Measurements from ENCODE around the gene WWTR1. TPM values are rescaled to one million over a fixed set of nuclear protein-coding genes. Genes with fewer than 3 reads are reported as not detected.

Gene WWTR1
- total RNA-seq, 1 experiment from 2014 or later, result 25.5 TPM

- TF ChIP-seq AR (CRISPR knock-in tag; IDR thresholded peaks at IDR 0.05) (no peak), IRF1 (CRISPR knock-in tag; IDR thresholded peaks at IDR 0.05) (no peak), PREB (CRISPR knock-in tag; IDR thresholded peaks at IDR 0.05; ENCODE audit: borderline replicate concordance) (no peak), STAT6 (CRISPR knock-in tag; conservative IDR thresholded peaks at IDR 0.05; ENCODE audit: low read depth) (no peak), ZNF219 (CRISPR knock-in tag; IDR thresholded peaks at IDR 0.05; ENCODE audit: borderline replicate concordance) (no peak), NR1H2 (CRISPR knock-in tag; IDR thresholded peaks at IDR 0.05) (no peak), FOXK1 (CRISPR knock-in tag; IDR thresholded peaks at IDR 0.05) (no peak)
- TF ChIP-seq, protein P1, sequence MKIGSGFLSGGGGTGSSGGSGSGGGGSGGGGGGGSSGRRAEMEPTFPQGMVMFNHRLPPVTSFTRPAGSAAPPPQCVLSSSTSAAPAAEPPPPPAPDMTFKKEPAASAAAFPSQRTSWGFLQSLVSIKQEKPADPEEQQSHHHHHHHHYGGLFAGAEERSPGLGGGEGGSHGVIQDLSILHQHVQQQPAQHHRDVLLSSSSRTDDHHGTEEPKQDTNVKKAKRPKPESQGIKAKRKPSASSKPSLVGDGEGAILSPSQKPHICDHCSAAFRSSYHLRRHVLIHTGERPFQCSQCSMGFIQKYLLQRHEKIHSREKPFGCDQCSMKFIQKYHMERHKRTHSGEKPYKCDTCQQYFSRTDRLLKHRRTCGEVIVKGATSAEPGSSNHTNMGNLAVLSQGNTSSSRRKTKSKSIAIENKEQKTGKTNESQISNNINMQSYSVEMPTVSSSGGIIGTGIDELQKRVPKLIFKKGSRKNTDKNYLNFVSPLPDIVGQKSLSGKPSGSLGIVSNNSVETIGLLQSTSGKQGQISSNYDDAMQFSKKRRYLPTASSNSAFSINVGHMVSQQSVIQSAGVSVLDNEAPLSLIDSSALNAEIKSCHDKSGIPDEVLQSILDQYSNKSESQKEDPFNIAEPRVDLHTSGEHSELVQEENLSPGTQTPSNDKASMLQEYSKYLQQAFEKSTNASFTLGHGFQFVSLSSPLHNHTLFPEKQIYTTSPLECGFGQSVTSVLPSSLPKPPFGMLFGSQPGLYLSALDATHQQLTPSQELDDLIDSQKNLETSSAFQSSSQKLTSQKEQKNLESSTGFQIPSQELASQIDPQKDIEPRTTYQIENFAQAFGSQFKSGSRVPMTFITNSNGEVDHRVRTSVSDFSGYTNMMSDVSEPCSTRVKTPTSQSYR (CRISPR knock-in tag; IDR thresholded peaks at IDR 0.05), result no peak
- TF ChIP-seq, protein P2, sequence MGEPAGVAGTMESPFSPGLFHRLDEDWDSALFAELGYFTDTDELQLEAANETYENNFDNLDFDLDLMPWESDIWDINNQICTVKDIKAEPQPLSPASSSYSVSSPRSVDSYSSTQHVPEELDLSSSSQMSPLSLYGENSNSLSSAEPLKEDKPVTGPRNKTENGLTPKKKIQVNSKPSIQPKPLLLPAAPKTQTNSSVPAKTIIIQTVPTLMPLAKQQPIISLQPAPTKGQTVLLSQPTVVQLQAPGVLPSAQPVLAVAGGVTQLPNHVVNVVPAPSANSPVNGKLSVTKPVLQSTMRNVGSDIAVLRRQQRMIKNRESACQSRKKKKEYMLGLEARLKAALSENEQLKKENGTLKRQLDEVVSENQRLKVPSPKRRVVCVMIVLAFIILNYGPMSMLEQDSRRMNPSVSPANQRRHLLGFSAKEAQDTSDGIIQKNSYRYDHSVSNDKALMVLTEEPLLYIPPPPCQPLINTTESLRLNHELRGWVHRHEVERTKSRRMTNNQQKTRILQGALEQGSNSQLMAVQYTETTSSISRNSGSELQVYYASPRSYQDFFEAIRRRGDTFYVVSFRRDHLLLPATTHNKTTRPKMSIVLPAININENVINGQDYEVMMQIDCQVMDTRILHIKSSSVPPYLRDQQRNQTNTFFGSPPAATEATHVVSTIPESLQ (CRISPR knock-in tag; IDR thresholded peaks at IDR 0.05), result no peak
Observed at GRCh38 chr3:149475451-149476060, 182.3 kb downstream of the WWTR1 start (continued).

DNA sequence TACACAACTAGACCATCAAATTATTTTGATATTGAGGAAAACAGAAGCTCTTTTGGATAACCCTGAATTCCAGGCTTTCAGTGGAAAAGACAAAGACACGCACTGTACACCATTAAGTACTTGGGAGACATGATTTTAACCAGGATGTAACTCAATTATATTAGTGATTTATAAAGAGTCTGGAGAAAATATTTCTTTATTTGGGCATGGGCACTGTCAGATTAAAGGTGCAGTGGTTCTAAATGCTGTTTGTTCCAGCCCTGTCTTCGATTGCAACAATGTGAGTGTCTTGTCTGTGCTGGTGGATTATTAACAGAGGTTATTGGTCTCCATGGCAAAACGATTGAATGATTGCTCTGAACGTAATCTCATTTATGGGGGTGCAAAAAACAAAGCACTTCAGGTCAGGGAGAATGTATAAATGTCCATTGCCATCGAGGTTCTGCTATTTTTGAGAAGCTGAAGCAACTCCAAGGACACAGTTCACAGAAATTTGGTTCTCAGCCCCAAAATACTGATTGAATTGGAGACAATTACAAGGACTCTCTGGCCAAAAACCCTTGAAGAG lies 183.5 kb downstream of the WWTR1 start, which contains the start of gene TM4SF4:
Gene TM4SF4 (plus strand): TSS at position 448 of the 568 bp plus-strand sequence. CDS start 181 bp downstream, outside the sequence.
- TF ChIP-seq NFYB (CRISPR knock-in tag; conservative IDR thresholded peaks at IDR 0.05; ENCODE audit: low read depth) (no peak), ZNF423 (CRISPR knock-in tag; IDR thresholded peaks at IDR 0.05) (no peak), GRHL2 (CRISPR knock-in tag; IDR thresholded peaks at IDR 0.05; ENCODE audit: insufficient replicate concordance, severe bottlenecking) (no peak), MXD4 (CRISPR knock-in tag; IDR thresholded peaks at IDR 0.05; ENCODE audit: borderline replicate concordance) (no peak)
- TF ChIP-seq, protein P1 (CRISPR knock-in tag; IDR thresholded peaks at IDR 0.05), result no peak
- H3K4me1 Mint-ChIP-seq, result peaks cover 11% of the 10 kb centered on the region
- no peaks in the 10 kb centered on the region; the same call in 1 of the 2 replicates for H3K9me3 Mint-ChIP-seq
- POLR2A ChIA-PET, result no interaction called here
- H3K36me3 Mint-ChIP-seq, result no peaks in the 10 kb centered on the region
- no peak for DNase-seq (ENCODE audit: low spot score)
- no peak within 1 kb of the TSS for H3K27ac Mint-ChIP-seq
- CTCF ChIA-PET, result interaction anchor here (0.9 to 2.5 kb wide), 3 partner anchors 14 to 519 kb away, joined by 4 to 8 read pairs (median 6); no protein-coding TSS in a partner anchor
- H3K4me3 Mint-ChIP-seq, result no peak within 1 kb of the TSS
- ATAC-seq, result no peak
- peaks cover 8% of the 10 kb centered on the region; the same call in 1 of the 2 replicates for H3K27me3 Mint-ChIP-seq (ENCODE audit: low read depth)

Data from WTC11 (cell line).